OCI-LY3 (cell line): ENCODE results near the gene ZC3H4.
A peak's percentile ranks its signal among the peaks of the same experiment; 100 is the strongest.

ENCODE experiments used
- H2AFZ ChIP-seq: fragments of 200-600, 300-600 bp; shearing (Covaris generic); 2 replicates; pipeline ENCODE4 v1.6.0; 2014; ENCODE audit warnings: antibody characterized with exemption, low read depth, low read length
- H3K27ac ChIP-seq: fragments of 200-600, 300-600 bp; sonication (generic); 2 replicates; pipeline ENCODE4 v1.5.1; 2014; ENCODE audit warnings: mild to moderate bottlenecking, low read length, moderate library complexity, mixed read lengths
- H3K27me3 ChIP-seq: fragments of 200-600, 300-600 bp; sonication (generic); 2 replicates; pipeline ENCODE4 v1.6.1; 2014; ENCODE audit warnings: low read depth, low read length, mixed read lengths
- H3K36me3 ChIP-seq: fragments of 200-600, 300-600 bp; sonication (generic); replicated peaks from 2 replicates; pipeline ENCODE3; 2014; ENCODE audit warnings: low read depth, low read length, mixed read lengths
- H3K4me1 ChIP-seq: fragments of 300-600, 200-600 bp; sonication (generic); 2 replicates; pipeline ENCODE4 v1.6.1; 2014; ENCODE audit warnings: low read length, mixed read lengths
- H3K4me2 ChIP-seq: fragments of 200-600, 300-600 bp; sonication (generic); 2 replicates; pipeline ENCODE4 v1.6.1; 2014; ENCODE audit warnings: low read length, mixed read lengths
- H3K4me3 ChIP-seq: fragments of 300-600, 200-600 bp; sonication (generic); 2 replicates; pipeline ENCODE4 v1.5.1; 2014; ENCODE audit warnings: antibody characterized with exemption, mild to moderate bottlenecking, low read length, moderate library complexity
- H3K79me2 ChIP-seq: fragments of 300-600, 200-600 bp; shearing (Covaris generic); 2 replicates; pipeline ENCODE4 v1.6.1; 2014; ENCODE audit warnings: mild to moderate bottlenecking, low read length, mixed read lengths
- H3K9ac ChIP-seq: fragments of 300-600, 200-600 bp; shearing (Covaris generic); 2 replicates; pipeline ENCODE4 v1.6.0; 2014; ENCODE audit warnings: mild to moderate bottlenecking, low read length, moderate library complexity
- H3K9me3 ChIP-seq: fragments of 200-600, 300-600 bp; shearing (Covaris generic); 2 replicates; pipeline ENCODE4 v1.6.1; 2014; ENCODE audit warnings: low read length, mixed read lengths; ENCODE audit not compliant: insufficient read depth
- H4K20me1 ChIP-seq: fragments of 200-600, 300-600 bp; sonication (generic); 2 replicates; pipeline ENCODE4 v1.6.1; 2016; ENCODE audit warnings: low read length, mixed read lengths; ENCODE audit not compliant: insufficient read depth
- EZH2phosphoT487 ChIP-seq: fragments of 200-600 bp; shearing (Covaris generic); IDR thresholded peaks from 2 replicates; pipeline ENCODE4 v1.6.1; 2018; ENCODE audit warnings: antibody characterized with exemption, mixed run types, low read depth
- TF ChIP-seq, protein P1 (sequence below): fragments of 200-600, 300-600 bp; sonication (generic); IDR thresholded peaks from 2 replicates; pipeline ENCODE4 v1.5.1; 2014; ENCODE audit warnings: antibody characterized with exemption, low read length, low read depth

Gene ZC3H4

DNA sequence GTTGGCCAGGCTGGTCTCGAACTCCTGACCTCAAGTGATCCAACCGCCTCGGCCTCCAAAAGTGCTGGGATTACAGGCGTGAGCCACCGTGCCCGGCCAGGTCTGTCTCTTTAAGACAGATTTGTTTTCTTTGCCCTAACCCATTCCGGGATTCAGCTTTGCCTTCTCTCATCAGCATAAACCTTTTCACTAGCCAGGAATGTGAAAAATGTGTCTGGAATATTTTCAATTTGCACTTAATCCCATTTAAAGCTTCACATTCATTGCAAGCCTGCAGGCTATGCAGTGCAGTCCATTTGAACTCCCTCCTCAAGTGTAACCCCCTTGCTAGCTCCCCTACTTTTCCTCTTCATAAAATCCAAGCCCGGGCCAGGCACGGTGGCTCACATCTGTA lies 64.3 kb downstream of the ZC3H4 start:
- H3K27me3 ChIP-seq, result no peaks in the 10 kb centered on the region
- TF ChIP-seq, protein P1, sequence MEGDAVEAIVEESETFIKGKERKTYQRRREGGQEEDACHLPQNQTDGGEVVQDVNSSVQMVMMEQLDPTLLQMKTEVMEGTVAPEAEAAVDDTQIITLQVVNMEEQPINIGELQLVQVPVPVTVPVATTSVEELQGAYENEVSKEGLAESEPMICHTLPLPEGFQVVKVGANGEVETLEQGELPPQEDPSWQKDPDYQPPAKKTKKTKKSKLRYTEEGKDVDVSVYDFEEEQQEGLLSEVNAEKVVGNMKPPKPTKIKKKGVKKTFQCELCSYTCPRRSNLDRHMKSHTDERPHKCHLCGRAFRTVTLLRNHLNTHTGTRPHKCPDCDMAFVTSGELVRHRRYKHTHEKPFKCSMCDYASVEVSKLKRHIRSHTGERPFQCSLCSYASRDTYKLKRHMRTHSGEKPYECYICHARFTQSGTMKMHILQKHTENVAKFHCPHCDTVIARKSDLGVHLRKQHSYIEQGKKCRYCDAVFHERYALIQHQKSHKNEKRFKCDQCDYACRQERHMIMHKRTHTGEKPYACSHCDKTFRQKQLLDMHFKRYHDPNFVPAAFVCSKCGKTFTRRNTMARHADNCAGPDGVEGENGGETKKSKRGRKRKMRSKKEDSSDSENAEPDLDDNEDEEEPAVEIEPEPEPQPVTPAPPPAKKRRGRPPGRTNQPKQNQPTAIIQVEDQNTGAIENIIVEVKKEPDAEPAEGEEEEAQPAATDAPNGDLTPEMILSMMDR, result no peak
- TF ChIP-seq EZH2phosphoT487, result no peak
- H3K27ac ChIP-seq, result no peak overlapping the region
- peaks cover 3% of the 10 kb centered on the region for H3K36me3 ChIP-seq
- no peaks in the 10 kb centered on the region for H3K9me3 ChIP-seq
- no peak overlapping the region for H2AFZ ChIP-seq
- H3K4me1 ChIP-seq, result peaks cover 8% of the 10 kb centered on the region
- peak overlapping the region; percentile 62 for H3K4me2 ChIP-seq
- H4K20me1 ChIP-seq, result no peaks in the 10 kb centered on the region
- H3K9ac ChIP-seq, result peak overlapping the region; percentile 36; the same call in 1 of the 2 replicates
- H3K79me2 ChIP-seq, result peaks cover 18% of the 10 kb centered on the region
- H3K4me3 ChIP-seq, result peak overlapping the region; percentile 82

DNA sequence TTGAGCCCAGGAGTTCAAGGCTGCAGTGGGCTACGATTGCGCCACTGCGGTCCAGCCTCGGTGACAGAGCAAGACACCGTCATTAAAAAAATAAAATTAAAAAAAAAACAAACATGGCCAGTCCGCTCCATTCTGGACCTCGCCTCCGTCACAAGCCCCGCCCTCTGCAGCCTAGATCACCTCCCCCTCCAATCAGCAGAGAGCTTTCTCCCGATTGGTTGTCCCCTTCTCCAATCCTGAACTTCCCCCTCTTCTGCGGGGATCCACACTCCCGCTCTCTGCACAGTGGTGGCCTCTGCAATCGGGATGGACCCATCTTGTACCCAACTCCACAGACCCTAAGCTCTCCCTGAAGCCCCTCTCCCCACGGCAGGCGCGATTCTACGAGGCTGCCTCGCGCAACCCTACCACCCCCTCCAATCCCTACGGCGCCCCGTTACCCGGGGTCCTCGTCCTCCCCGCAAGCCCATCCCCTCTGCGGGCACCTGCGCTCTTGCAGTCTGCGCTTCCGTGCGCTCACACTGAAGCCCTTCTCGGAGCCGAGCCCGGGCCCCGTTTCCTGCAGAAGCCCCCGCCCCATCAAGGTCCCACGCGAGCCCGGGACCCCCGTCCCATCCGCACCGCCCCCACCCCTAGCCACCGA lies 65.7 kb downstream of the ZC3H4 start:
- H3K36me3 ChIP-seq, result peaks cover 3% of the 10 kb centered on the region
- H3K4me3 ChIP-seq, result peak overlapping the region; percentile 82
- H2AFZ ChIP-seq, result peak overlapping the region; percentile 61; the same call in 1 of the 2 replicates
- no peaks in the 10 kb centered on the region for H3K27me3 ChIP-seq
- H3K4me2 ChIP-seq, result peak overlapping the region; percentile 64
- no peaks in the 10 kb centered on the region for H4K20me1 ChIP-seq
- peaks cover 18% of the 10 kb centered on the region for H3K79me2 ChIP-seq
- H3K27ac ChIP-seq, result peak overlapping the region; percentile 5; the same call in 1 of the 2 replicates
- TF ChIP-seq EZH2phosphoT487, result no peak
- TF ChIP-seq, protein P1, result no peak
- peak overlapping the region; percentile 74 for H3K9ac ChIP-seq
- peaks cover 8% of the 10 kb centered on the region for H3K4me1 ChIP-seq
- H3K9me3 ChIP-seq, result no peaks in the 10 kb centered on the region

DNA sequence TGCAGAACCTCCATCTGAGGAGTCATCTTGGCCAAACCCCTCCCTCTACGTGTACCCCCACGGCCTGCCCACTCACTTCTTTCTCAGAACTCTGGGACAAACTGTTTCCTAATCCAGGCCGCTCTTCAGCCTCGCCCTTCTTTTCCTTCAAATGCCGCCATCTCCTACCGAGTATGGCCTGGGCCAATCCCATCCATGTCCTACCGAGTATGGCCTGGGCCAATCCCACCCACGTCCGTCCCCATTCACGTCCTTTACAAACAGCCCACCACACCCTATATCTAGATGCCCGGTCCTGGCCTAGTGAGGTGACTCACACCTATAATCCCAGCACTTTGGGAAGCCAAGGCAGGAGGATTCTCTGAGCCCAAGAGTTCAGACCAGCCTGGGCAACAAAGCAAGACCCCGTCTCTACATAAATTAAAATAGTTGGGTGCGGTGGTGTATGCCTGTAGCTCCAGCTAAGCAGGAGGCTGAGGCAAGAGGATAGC lies 66.3 kb downstream of the ZC3H4 start:
- Histone ChIP-seq H3K9ac (no peak overlapping the region), H3K27ac (no peak overlapping the region)

DNA sequence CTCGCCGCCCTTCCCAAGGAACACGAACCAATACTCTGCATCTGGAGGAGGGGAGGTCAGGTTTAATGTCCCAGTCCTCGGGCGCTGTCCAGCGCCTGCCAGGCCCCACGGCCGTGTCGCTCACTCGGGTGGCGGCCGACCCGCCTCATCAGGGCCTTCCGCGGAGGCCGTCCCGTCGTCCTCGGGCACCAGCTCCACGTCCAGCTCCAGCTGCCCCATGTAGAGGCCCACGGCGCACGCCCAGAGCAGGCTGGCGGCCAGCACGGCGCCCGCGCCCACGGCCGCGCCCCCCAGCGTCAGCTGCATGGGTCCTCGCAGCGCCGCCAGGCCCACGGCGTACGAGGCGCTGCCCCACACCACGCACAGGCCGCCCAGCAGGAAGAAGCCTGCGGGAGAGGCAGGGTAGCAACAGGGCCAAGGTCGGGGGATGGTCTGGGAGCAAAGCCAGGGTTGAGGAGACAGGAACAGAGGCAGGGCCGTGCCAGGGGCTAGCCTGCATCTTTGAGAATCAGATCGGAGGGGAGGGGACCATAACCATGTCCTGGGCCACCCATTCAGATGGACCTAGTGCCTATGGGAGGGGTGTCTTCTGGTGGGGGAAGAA lies 67.6 kb downstream of the ZC3H4 start:
- Histone ChIP-seq H3K27ac (no peak overlapping the region), H3K9ac (no peak overlapping the region), H3K4me2 (no peak overlapping the region), H3K36me3 (peaks cover 3% of the 10 kb centered on the region), H3K9me3 (no peaks in the 10 kb centered on the region), H3K4me1 (peaks cover 8% of the 10 kb centered on the region), H3K27me3 (no peaks in the 10 kb centered on the region), H3K79me2 (peaks cover 18% of the 10 kb centered on the region), H3K4me3 (no peak overlapping the region), H4K20me1 (no peaks in the 10 kb centered on the region), H2AFZ (no peak overlapping the region)
- TF ChIP-seq EZH2phosphoT487, result no peak
- TF ChIP-seq, protein P1, result no peak

More for the DNA sequence above, 66.3 kb downstream of the ZC3H4 start:
- Histone ChIP-seq H3K4me1 (peaks cover 8% of the 10 kb centered on the region), H3K9me3 (no peaks in the 10 kb centered on the region), H3K27me3 (no peaks in the 10 kb centered on the region), H4K20me1 (no peaks in the 10 kb centered on the region), H2AFZ (no peak overlapping the region), H3K79me2 (peaks cover 18% of the 10 kb centered on the region), H3K36me3 (peaks cover 3% of the 10 kb centered on the region), H3K4me3 (peak overlapping the region; percentile 82), H3K4me2 (peak overlapping the region; percentile 64)
- TF ChIP-seq, protein P1, result no peak
